Panc1 (cell line): ENCODE results near the gene CACNA1B. TPM values are rescaled to one million over a fixed set of nuclear protein-coding genes. Genes with fewer than 3 reads are reported as not detected.

Experiments
- ATAC-seq: fragments of 200-7000 bp; cut with Tn5 transposase; 2 replicates; pipeline ENCODE4 v1.9.1; 2020; ENCODE audit warnings: mild to moderate bottlenecking, moderate library complexity
- BruUV-seq: library from RNA; stranded (reverse); fragments of 400-500 nt; replicated peaks from 2 replicates; lab custom pipeline; 2021; lab: Mats Ljungman, UMichigan
- CTCF ChIA-PET: fragments of 300-600 bp; sonication (Branson Sonifier 250); formaldehyde crosslinking; loops from one replicate; lab custom pipeline; 2022; ENCODE audit warnings: antibody characterized with exemption; lab: Charles Lee
- POLR2A ChIA-PET: fragments of 300-600 bp; sonication (Branson Sonifier 250); formaldehyde crosslinking; loops from one replicate; lab custom pipeline; 2022; ENCODE audit warnings: antibody characterized with exemption; lab: Charles Lee
- DNase-seq: peaks from one replicate; pipeline ENCODE4 v3.0.0-alpha.2; 2010; ENCODE audit warnings: low read depth, low spot score
- H3K27ac ChIP-seq: 2 replicates; pipeline ENCODE4 v1.5.1; 2011; ENCODE audit warnings: mild to moderate bottlenecking, low read length, inconsistent platforms
- H3K27me3 ChIP-seq: fragments of 200-500 bp; sonication (Bioruptor generic); 2 replicates; pipeline ENCODE4 v1.6.0; 2014; ENCODE audit warnings: low read length, inconsistent platforms; ENCODE audit not compliant: control insufficient read depth, insufficient read depth
- H3K36me3 ChIP-seq: fragments of 200-500 bp; sonication (Bioruptor generic); 2 replicates; pipeline ENCODE4 v1.5.1; 2014; ENCODE audit warnings: inconsistent platforms, mild to moderate bottlenecking, low read length, moderate library complexity; ENCODE audit not compliant: control insufficient read depth, insufficient read depth
- H3K4me1 ChIP-seq: 2 replicates; pipeline ENCODE4 v1.5.1; 2011; ENCODE audit warnings: inconsistent platforms, mild to moderate bottlenecking, low read length, moderate library complexity; ENCODE audit not compliant: control insufficient read depth, insufficient read depth
- H3K4me3 ChIP-seq, 2 experiments: 2 replicates each; pipeline ENCODE4 v1.5.1; 2011 to 2012; ENCODE audit warnings: low read depth in 2 of 2, low read length in 2 of 2, mild to moderate bottlenecking in 2 of 2, inconsistent platforms in 1 of 2, moderate library complexity in 1 of 2
- H3K9me3 ChIP-seq: fragments of 200-500 bp; sonication (Bioruptor generic); 2 replicates; pipeline ENCODE4 v1.5.1; 2014; ENCODE audit warnings: low read depth, mild to moderate bottlenecking, inconsistent platforms, low read length, moderate library complexity; ENCODE audit not compliant: control insufficient read depth, insufficient read depth
- CTCF ChIP-seq: fragments of 450-650 bp; IDR thresholded peaks from 2 replicates; pipeline ENCODE4 v1.5.1; 2017; ENCODE audit warnings: mild to moderate bottlenecking
- POLR2AphosphoS5 ChIP-seq: IDR thresholded peaks from 2 replicates; pipeline ENCODE4 v1.6.1; 2012; ENCODE audit warnings: mild to moderate bottlenecking, low read depth, low read length, moderate library complexity
- REST ChIP-seq, 2 experiments: IDR thresholded peaks; 2 replicates each; pipeline ENCODE4 v1.6.1; 2011 to 2012; ENCODE audit warnings: low read depth in 2 of 2, control low read depth in 1 of 2, low read length in 1 of 2, mild to moderate bottlenecking in 1 of 2, moderate library complexity in 1 of 2; ENCODE audit not compliant: insufficient read depth in 1 of 2
- SIN3A ChIP-seq: IDR thresholded peaks from 2 replicates; pipeline ENCODE4 v1.6.1; 2012; ENCODE audit warnings: low read depth, mild to moderate bottlenecking, low read length, moderate library complexity, borderline replicate concordance; ENCODE audit not compliant: insufficient read depth
- TCF7L2 ChIP-seq: IDR thresholded peaks from 2 replicates; pipeline ENCODE4 v1.6.1; 2011; ENCODE audit warnings: mild to moderate bottlenecking, low read depth, low read length, inconsistent platforms
- in situ Hi-C: cut with HindIII; loops from 2 replicates; pipeline ENCODE4 v1.10.0; 2016; ENCODE audit warnings: low sequenced_read_pairs, low pct_unique_long_range_greater_than_20kb
- intact Hi-C: fragments of 100-400 bp; cut with micrococcal nuclease; formaldehyde crosslinking; loops from one replicate; pipeline ENCODE4 v1.10.0; 2022; ENCODE audit not compliant: unreplicated experiment
- total RNA-seq: library from RNA; stranded (reverse); gene quantifications from one replicate; pipeline ENCODE4 v1.2.1, GENCODE V29; 2021; ENCODE audit not compliant: unreplicated experiment

CACNA1B gene
- total RNA-seq, 1 experiment from 2014 or later: 0.49 TPM

- intact Hi-C loops: no loop called here
- TF ChIP-seq POLR2AphosphoS5 (no peak), TCF7L2 (no peak), REST (IDR thresholded peaks at IDR 0.05; ENCODE audit: insufficient read depth in 1 of 2, low read depth in 2 of 2, low read length in 1 of 2) (no peak), SIN3A (no peak), CTCF (no peak)
Observed at GRCh38 chr9:138052635-138053320, 175.2 kb downstream of the CACNA1B start.

GRCh38 chr9:138053321-138053868, 175.8 kb downstream of the CACNA1B start:
- no TSS peak for BruUV-seq
- Histone ChIP-seq H3K4me3 (no peak overlapping the region), H3K27ac (no peak overlapping the region), H3K4me1 (no peaks in the 10 kb centered on the region), H3K9me3 (no peaks in the 10 kb centered on the region), H3K27me3 (no peaks in the 10 kb centered on the region), H3K36me3 (no peaks in the 10 kb centered on the region)
- in situ Hi-C loops (no loop called here), intact Hi-C loops (no loop called here)
- TF ChIP-seq CTCF: no peak
- TF ChIP-seq POLR2AphosphoS5: no peak
- no peak for TF ChIP-seq TCF7L2
- TF ChIP-seq SIN3A: no peak
- no peak for TF ChIP-seq REST (IDR thresholded peaks at IDR 0.05; ENCODE audit: insufficient read depth in 1 of 2, low read depth in 2 of 2, low read length in 1 of 2)
- POLR2A ChIA-PET: no interaction called here
- DNase-seq: no peak
- CTCF ChIA-PET: no interaction called here
- ATAC-seq: peak; percentile 65

More at GRCh38 chr9:138052635-138053320, 175.2 kb downstream of the CACNA1B start:
- no peaks in the 10 kb centered on the region for H3K9me3 ChIP-seq
- in situ Hi-C loops: no loop called here
- DNase-seq (no peak), ATAC-seq (no peak)
- ChIA-PET CTCF (no interaction called here), POLR2A (no interaction called here)
- no TSS peak for BruUV-seq
- H3K4me3 ChIP-seq: no peak overlapping the region
- H3K27me3 ChIP-seq: no peaks in the 10 kb centered on the region
- no peak overlapping the region for H3K27ac ChIP-seq
- H3K4me1 ChIP-seq: no peaks in the 10 kb centered on the region
- no peaks in the 10 kb centered on the region for H3K36me3 ChIP-seq
